Measurements from ENCODE around the gene LPGAT1. TPM values are rescaled to one million over a fixed set of nuclear protein-coding genes. Genes with fewer than 3 reads are reported as not detected.

Gene LPGAT1
- total and polyA plus RNA-seq, 11 donors: 5.6 to 40.0 (median 25.0) TPM

DNA sequence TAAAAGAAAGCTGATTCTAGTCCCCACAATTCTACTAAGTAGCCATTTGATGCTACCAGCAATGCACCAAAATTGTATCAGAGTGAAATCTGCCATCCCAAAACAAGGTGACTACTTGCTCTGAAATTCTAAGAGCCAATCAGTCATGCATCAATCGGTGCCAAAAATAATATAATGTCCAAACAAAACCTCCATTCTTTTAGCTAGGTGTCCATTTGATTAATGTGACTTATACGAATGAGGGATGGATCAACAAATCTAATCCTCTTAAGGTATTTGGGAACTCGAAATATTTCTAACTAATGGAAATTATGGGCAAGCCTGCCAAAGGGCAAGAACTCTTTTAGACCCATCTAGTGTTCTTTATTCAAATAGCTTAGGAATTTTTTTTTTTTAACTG, 88.8 kb downstream of the LPGAT1 start:
- no peak for DNase-seq
- no peak overlapping the region for H3K4me3 ChIP-seq
- H3K27ac ChIP-seq: no peak overlapping the region
- H3K4me1 ChIP-seq: peaks cover 0 to 22% (median 0%) of the 10 kb centered on the region in 12 donors
- H3K9me3 ChIP-seq: no peaks in the 10 kb centered on the region
- intact Hi-C loops (cut with DNase I): loop anchor here in 1 of 10 donors (5.0 kb wide), 1 partner anchor 164 kb away; the partner anchor contains the start of gene SLC30A1
- no peak for ATAC-seq
- TF ChIP-seq POLR2A (IDR thresholded peaks at IDR 0.05) (no peak), CTCF (IDR thresholded peaks at IDR 0.05) (no peak)
- WGBS, 4 donors: 91 to 99% (median 93%) methylated on average over 3 of the region's 3 CpGs
- peaks cover 0 to 4% (median 0%) of the 10 kb centered on the region in 9 donors for H3K27me3 ChIP-seq
- H3K36me3 ChIP-seq: peaks cover 0 to 11% (median 1%) of the 10 kb centered on the region in 9 donors

DNA sequence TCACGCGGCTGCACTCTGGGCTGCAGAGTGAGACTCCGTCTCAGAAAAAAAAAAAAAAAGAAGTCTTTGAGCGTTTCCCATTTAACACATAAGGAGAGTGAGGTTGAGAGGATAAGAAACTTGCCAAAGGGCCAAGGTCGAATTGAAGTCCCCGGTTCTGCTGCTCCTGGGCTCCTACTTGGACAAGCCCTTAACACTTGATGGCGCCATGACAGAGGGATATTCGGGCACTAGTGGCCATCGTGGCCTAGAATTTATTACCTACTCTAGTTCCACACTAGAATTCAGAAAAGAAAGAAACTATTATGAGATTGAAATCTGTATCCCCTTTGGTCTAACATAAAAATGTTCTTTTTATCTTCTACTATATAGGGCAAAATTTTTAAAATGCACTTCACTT, 89.4 kb downstream of the LPGAT1 start:
- no peak for ATAC-seq
- TF ChIP-seq CTCF (IDR thresholded peaks at IDR 0.05) (no peak), POLR2A (IDR thresholded peaks at IDR 0.05) (no peak)
- peaks cover 0 to 22% (median 0%) of the 10 kb centered on the region in 12 donors for H3K4me1 ChIP-seq
- 66 to 70% (median 69%) methylated on average over 9 of the region's 9 CpGs for WGBS, 4 donors
- H3K27me3 ChIP-seq: peaks cover 0 to 4% (median 0%) of the 10 kb centered on the region in 9 donors
- H3K36me3 ChIP-seq: peaks cover 0 to 8% (median 0%) of the 10 kb centered on the region in 9 donors
- no peak for DNase-seq
- no peak overlapping the region for H3K4me3 ChIP-seq
- no peak overlapping the region for H3K27ac ChIP-seq
- intact Hi-C loops (cut with DNase I): loop anchor here in 1 of 10 donors (5.0 kb wide), 1 partner anchor 164 kb away; the partner anchor contains the start of gene SLC30A1
- H3K9me3 ChIP-seq: no peaks in the 10 kb centered on the region

GRCh38 chr1:211739671-211740411, 90.7 kb downstream of the LPGAT1 start:
- no peak overlapping the region for H3K4me3 ChIP-seq
- 55 to 59% (median 57%) methylated on average over 5 to 6 of the region's 6 CpGs for WGBS, 4 donors
- no peak for DNase-seq
- TF ChIP-seq CTCF (IDR thresholded peaks at IDR 0.05): no peak
- no peak for TF ChIP-seq POLR2A (IDR thresholded peaks at IDR 0.05)
- intact Hi-C loops (cut with DNase I): loop anchor here in 1 of 10 donors (5.0 kb wide), 1 partner anchor 163 kb away; the partner anchor contains the start of gene SLC30A1
- no peak for ATAC-seq
- no peak overlapping the region for H3K27ac ChIP-seq
- no peaks in the 10 kb centered on the region for H3K36me3 ChIP-seq
- H3K9me3 ChIP-seq: no peaks in the 10 kb centered on the region
- H3K27me3 ChIP-seq: peaks cover 0 to 4% (median 0%) of the 10 kb centered on the region in 9 donors
- H3K4me1 ChIP-seq: peaks cover 0 to 22% (median 0%) of the 10 kb centered on the region in 12 donors

DNA sequence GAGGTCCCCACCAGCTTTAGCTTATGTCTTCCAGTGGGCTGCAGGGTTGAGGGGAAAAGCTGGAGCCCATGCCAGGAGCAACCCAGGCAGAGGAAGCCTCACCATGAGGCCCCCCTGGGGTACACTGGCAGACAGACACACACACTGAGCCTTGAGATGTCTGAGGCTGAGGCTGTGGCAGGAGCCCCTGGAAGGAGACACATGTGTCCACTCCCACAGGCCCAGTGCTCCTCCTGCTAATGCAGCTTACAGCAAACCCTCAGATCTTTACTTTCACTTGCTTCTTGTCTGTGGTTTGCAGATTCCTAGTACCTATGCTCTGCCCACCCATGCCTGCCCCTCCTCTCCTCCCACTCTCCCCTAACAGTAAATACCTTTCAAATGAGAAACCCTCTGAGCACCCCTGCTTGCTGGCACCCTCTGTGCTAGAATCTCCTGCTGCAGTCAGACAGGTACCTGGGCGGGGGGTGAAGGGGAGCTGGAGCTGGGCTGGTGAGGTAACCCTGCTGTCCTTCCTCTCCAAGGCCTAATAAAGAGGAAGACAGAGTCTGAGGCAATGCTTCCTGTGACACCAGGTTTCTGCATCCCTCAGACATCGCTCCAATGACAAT, 91.8 kb downstream of the LPGAT1 start:
- Histone ChIP-seq H3K4me1 (peaks cover 0 to 22% (median 0%) of the 10 kb centered on the region in 12 donors), H3K9me3 (no peaks in the 10 kb centered on the region), H3K4me3 (no peak overlapping the region), H3K36me3 (no peaks in the 10 kb centered on the region), H3K27ac (no peak overlapping the region), H3K27me3 (peaks cover 0 to 4% (median 0%) of the 10 kb centered on the region in 9 donors)
- TF ChIP-seq CTCF (IDR thresholded peaks at IDR 0.05): no peak
- TF ChIP-seq POLR2A (IDR thresholded peaks at IDR 0.05): no peak
- intact Hi-C loops (cut with DNase I): no loop called here
- ATAC-seq: peak in 1 of 4 donors; percentile 55
- DNase-seq: no peak
- WGBS, 4 donors: 43 to 81% (median 59%) methylated on average over 2 of the region's 2 CpGs

Measured in heart left ventricle (tissue), 16 donors.